GM21723 (cell line): Measurements from ENCODE around the gene STX8.

Experiments used
- ATAC-seq: cut with Tn5 transposase; IDR thresholded peaks from one replicate; pipeline ENCODE4 v1.9.1; 2021; ENCODE audit warnings: mild to moderate bottlenecking, moderate library complexity; ENCODE audit not compliant: unreplicated experiment

STX8 gene

GRCh38 chr17:9446528-9446927, 129.1 kb downstream of the STX8 start:
- no peak for ATAC-seq

GRCh38 chr17:9445424-9445823, 130.2 kb downstream of the STX8 start:
- ATAC-seq = no peak

GRCh38 chr17:9444687-9445086, 130.9 kb downstream of the STX8 start:
- no peak for ATAC-seq

GRCh38 chr17:9443811-9444210, 131.8 kb downstream of the STX8 start:
- no peak for ATAC-seq

GRCh38 chr17:9439851-9440250, 135.8 kb downstream of the STX8 start:
- ATAC-seq = no peak

DNA sequence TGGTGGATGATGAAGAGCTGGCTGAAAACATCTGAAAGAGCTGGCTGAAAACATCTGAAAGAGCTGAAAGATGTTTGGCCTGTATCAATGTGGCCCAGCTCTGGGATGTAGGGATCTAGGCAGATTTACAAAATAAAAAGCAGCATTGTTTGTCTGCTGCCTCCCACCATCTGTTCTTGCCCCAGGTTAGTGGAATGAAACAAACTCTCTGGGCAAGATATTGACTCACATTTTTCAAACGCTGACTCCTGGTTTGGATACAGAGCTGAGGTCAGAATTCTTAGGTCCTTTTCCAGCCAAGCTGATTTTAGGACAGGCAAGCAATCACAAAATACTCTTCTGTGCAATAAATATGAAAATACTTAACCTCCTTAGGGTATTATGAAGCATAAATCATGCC, 139.0 kb downstream of the STX8 start:
- ATAC-seq = no peak

DNA sequence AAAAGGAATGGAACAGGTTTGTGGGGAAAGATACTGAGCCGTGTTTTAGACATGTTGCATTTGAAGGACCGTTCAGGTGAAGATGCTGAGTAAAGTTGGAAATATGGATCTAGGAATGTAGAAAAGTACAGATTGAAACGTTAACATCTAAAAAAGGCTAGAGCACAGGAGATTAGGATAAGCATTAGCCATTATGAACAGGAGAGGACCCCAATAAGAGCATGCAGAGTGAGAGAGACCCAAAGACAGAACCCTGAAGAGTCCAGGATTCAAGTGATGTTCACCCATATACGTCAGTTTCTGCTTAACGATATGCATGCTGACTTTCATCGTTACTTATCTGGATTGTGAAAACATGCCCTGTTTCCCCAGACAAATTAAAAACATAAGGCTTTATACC, 140.5 kb downstream of the STX8 start:
- no peak for ATAC-seq

- ATAC-seq = no peak
These were observed 141.0 kb downstream of the STX8 start for GRCh38 chr17:9434642-9435057.

DNA sequence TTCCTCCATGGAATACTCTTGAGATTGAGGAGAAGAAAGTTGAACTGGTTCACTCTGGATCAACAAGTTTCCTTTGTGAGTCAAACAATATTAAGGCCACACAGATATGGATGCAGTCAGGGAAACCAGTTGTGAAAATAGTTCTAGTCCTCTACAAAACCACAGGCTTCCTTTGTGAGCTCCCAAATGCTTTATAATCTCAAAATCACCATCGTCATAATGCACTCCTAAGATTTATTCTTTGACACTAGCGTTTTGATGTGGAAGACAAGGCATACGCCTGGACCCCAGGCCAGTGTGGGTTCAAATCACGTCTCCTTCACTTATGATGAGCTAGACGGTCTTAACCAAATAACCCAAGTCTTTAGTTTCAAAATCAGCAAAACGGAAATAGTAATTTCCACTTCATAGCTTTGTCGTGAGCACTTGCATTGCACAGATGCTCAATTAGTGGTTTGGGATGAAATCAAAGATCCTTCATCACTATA, 142.6 kb downstream of the STX8 start:
- no peak for ATAC-seq

- peak; percentile 91 for ATAC-seq
These were observed 143.3 kb downstream of the STX8 start for GRCh38 chr17:9432134-9432885.

DNA sequence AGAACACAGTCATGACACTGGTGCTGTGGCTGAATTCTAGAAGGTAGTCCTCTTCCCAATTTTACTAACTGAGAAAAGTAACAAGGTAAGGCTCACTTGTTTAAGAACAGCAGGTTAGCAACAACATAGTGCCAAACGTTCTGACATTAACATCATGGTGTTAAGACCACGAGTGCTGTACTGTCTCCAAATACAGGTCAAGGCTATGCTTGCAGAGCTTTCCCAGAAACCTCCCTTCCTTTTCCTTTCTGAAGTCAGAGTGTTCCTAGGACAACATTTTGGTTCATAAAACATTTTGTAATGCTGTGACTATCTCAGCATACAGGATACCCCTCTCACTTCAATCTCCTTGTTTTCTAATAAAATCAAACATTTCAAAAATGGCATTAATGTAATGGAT, 144.0 kb downstream of the STX8 start:
- no peak for ATAC-seq

- ATAC-seq = no peak
These were observed 147.9 kb downstream of the STX8 start for GRCh38 chr17:9427465-9428315.

GRCh38 chr17:9424071-9424640, 151.5 kb downstream of the STX8 start:
- ATAC-seq = no peak

DNA sequence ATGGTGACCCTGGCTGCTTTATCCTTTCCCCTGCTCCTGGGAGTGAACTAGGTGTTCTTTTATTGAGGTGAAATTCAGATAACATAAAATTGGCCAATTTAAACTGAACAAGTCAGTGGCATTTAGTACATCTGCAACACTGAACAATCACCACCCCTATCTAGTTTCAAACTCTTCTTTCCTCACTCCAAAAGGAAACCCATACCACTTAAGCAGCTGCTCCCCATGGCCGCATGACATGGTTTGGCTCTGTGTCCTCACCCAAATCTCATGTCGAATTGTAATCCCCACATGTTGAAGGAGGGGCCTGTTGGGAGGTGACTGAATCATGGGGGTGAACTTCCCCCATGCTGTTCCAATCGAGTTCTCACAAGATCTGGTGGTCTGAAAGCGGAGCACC, 154.1 kb downstream of the STX8 start:
- ATAC-seq = no peak

- ATAC-seq = no peak
These were observed 155.6 kb downstream of the STX8 start for GRCh38 chr17:9419932-9420453.

- peak; percentile 98 for ATAC-seq
These were observed 161.1 kb downstream of the STX8 start for GRCh38 chr17:9414471-9414870.

GRCh38 chr17:9410737-9411136, 164.9 kb downstream of the STX8 start:
- no peak for ATAC-seq

DNA sequence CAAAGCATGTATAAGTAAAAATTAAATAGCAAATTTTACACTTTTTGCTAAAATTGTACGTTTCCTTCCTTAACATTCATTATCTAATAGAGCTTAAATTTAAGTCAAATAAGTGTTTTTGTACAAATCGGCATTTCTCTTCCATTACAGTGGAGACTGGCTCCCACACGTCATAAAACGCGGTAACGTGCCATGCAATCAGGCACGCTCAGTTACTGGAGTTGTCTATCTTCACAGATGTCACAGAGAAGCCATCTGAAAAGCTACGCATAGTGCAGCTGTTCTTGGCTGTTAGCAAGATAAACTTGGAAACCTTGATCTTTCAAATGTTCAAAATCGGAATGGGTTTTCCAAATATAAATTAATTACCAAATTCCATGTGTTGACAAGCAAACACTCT, 165.3 kb downstream of the STX8 start:
- no peak for ATAC-seq

GRCh38 chr17:9409878-9410277, 165.7 kb downstream of the STX8 start:
- no peak for ATAC-seq

DNA sequence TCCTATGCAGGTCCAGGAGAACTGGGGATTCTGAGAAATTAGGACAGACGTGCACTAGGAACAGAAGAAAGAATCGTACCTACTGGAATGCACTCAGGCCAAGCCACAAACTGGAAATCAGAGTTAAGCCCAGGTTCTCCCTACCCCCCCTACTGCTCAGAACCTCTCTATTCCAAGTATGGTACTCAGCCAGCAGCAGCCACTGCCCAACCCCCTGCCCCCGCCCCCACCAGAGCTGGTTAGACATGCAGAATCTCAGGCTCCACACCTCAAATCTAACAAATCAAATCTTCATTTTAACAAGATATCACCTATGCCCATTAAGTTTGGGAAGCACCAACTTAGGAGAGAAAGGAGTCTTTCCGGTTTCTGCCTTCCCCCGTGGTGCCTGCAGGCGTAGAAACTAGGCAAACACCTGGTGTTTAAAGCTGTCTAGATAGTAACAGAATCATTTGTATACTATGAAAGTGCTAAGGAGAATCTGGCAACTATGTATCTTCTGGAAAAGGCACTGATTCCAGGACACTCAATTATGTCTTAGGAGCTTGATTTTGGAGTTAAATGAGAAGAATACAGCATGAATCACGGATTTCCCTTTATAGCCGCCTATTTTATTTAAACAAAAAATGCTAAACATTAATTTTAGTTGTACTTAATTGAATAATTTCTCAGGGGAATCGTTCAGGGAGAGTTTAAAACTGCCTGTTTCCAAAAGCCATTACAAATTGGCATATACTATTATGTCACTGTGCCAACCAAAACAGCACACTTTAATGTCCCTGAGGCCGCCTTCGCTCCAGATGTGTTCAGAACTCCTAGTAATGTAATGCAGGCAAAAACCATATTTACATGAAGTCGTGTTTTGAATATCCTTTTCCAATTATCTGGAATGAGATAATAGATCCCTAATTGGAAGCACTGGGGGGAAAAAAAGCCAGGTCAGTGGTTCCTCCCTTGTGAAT, 166.5 kb downstream of the STX8 start:
- no peak for ATAC-seq
